ENCODE measurements around the gene AVP.

- TF ChIP-seq POLR2A (IDR thresholded peaks at IDR 0.05; ENCODE audit: low read depth, low read length) (no peak), TAF1 (IDR thresholded peaks at IDR 0.05; ENCODE audit: borderline replicate concordance, low read depth, low read length) (no peak)
Observed at GRCh38 chr20:3074812-3075211, 9.7 kb downstream of the AVP start.

All from GM12892 (cell line).